ENCODE data around the gene CCR3.
"Not testable (repeated sequence)": the region's sequence is repeated elsewhere in the genome, so short reads cannot be mapped to it uniquely, and the experiment has no call there.

CCR3 gene

DNA sequence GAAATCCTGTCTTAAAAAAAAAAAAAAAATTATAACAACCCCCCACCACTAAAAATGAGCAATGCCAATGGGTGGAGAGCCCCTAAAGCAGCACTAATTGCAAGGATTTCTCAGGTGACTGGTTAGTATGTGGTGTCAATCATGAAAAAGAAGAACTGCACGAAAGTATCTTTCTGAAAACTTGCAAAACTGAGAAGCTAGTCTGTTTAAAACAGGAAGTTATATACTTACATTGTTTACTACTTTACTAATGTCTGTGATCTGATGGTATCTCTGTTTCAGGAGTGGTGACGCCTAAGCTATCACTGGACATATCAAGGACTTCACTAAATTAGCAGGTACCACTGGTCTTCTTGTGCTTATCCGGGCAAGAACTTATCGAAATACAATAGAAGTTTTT lies at the start of gene CCR3:
Gene CCR3, plus strand, starts transcription at position 341 of the 400 bp plus-strand sequence. CDS start 22,699 bp downstream, outside the sequence.
- DNase-seq (ENCODE audit: low spot score), result no peak

- DNase-seq (ENCODE audit: low spot score), result no peak
These were observed 49.3 kb upstream of the CCR3 start for GRCh38 chr3:46192939-46193338.

DNA sequence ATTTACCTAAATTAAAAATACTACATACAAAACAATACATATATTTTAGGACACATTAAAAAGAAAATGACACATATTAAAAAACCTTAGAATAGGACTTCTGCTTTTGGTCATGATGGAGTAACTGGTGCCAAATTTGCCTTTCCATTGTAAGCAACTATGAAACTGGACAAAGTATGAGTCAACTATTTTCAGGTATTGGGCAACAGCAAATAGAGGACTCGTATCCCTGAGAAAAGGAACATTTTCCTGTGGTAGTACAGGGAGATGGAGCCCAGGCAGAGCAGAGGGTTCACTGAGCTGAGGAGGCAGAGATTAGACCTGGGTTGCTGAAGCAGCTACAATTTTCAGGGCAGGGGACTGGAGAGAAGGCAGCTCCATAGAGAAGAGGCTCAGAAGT lies 48.8 kb upstream of the CCR3 start:
- no peak for DNase-seq (ENCODE audit: low spot score)

DNA sequence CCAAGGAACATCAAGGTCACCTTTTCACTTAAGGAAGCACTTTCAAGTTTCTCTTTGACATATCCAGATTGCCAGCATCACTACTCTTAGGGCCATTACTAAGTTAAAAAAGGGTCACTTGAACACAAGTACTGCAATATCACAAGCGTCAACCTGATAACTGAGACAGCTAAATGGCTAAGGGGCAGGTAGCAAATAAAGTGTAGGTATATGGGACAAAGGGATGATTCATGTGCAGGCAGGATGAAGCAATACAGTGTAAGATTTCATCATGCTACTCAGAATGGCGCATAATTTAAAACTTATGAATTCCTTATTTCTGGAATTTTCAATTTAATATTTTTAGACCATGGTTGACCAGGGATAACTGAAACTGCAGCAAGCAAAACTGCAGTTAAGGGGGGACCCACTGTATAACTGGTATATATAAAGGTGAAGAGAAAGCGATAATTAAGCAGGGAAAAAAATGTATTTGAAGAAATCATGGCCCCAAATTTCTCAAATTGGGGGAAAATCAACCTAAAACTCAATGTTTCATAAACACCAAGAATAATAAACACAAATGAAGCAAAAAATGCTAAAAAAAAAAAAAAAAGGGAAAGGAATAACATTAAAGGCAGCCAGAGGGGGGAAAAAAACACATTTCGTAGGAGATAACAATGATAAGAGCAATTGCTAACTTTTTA lies 47.2 kb upstream of the CCR3 start:
- no peak for DNase-seq (ENCODE audit: low spot score)

DNA sequence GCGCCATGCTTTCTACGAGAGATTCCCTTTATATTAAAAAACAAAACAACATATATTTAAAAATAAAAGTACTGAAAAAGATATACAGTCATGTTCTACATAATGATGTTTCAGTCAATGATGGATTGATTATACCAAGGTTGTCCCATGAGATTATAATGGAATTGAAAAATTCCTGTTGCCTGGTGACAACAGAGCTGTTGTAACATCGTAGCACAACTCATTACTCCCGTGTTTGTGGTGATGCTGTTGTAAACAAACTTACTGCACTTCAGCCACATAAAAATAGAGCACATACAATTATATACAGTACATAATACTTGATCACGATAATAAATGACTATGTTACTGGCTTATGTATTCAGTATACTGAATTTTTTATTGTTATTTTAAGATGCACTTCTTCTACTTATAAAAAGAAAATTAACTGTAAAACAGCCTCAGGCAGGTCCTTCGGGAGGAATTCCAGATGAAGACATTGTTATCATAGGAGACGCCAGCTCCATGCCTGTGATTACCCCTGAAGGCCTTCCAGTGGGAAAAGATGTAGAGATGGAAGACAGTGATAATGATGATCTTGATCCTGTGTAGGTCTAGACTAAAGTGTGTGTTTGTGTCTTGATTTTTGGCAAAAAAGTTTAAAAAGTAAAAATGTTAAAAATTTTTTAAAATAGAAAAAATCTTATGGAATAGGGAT lies 45.9 kb upstream of the CCR3 start:
- no peak for DNase-seq (ENCODE audit: low spot score)

GRCh38 chr3:46200211-46200610 lies 42.0 kb upstream of the CCR3 start:
- DNase-seq (ENCODE audit: low spot score), result no peak

- no peak for DNase-seq (ENCODE audit: low spot score)
These were observed 41.5 kb upstream of the CCR3 start for GRCh38 chr3:46200790-46201189.

- no peak for DNase-seq (ENCODE audit: low spot score)
These were observed 39.7 kb upstream of the CCR3 start for GRCh38 chr3:46202535-46202934.

DNA sequence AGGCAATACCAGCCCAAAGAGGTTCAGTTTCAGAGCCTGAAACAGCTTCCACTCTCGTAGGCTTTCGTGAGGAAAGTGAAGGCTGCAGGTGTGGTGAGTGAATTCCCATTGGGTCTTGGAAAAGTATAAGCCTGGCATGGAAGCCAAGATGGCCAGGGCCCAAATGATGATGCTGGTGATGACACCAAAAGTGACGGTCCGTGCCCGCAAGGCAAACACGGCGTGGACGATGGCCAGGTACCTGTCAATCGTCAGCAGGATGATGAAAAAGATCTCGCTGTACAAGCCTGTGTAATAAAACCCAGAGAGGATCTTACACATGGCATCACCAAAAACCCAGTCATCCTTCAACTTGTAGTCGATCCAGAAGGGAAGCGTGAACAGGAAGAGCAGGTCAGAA lies 38.6 kb upstream of the CCR3 start:
- no peak for DNase-seq (ENCODE audit: low spot score)

- no peak for DNase-seq (ENCODE audit: low spot score)
These were observed 36.8 kb upstream of the CCR3 start for GRCh38 chr3:46205286-46205960.

GRCh38 chr3:46206282-46207015 lies 35.8 kb upstream of the CCR3 start:
- DNase-seq (ENCODE audit: low spot score), result no peak

- DNase-seq (ENCODE audit: low spot score), result not testable (repeated sequence)
These were observed 34.7 kb upstream of the CCR3 start for GRCh38 chr3:46207514-46207913.

GRCh38 chr3:46208167-46208704 lies 34.0 kb upstream of the CCR3 start, which contains the start of gene CCR1:
CCR1 (minus strand) TSS chr3:46208313; CDS start chr3:46204313, 4,000 bp downstream.
- peak; percentile 24 for DNase-seq (ENCODE audit: low spot score)

DNA sequence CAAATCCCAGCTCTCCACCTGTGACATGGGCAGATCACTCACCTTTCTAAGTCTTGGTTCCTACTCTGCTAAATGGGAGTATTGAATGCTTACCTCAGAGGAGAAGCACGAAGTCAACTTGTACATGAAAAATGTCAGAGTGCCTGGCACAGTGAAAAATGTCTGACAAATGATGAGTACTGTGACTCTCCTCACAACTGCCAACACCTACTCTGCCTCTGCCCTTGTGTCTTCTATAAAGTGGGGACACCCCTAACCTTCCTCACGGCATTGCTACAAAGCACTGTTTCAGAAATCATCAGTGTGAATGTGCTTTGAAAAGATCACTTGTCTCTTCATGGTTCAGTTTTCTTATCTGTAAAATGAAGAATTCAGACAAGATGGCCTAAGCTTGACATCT lies 33.2 kb upstream of the CCR3 start:
- no peak for DNase-seq (ENCODE audit: low spot score)

- DNase-seq (ENCODE audit: low spot score), result peak; percentile 32
These were observed 32.4 kb upstream of the CCR3 start for GRCh38 chr3:46209746-46210470.

DNA sequence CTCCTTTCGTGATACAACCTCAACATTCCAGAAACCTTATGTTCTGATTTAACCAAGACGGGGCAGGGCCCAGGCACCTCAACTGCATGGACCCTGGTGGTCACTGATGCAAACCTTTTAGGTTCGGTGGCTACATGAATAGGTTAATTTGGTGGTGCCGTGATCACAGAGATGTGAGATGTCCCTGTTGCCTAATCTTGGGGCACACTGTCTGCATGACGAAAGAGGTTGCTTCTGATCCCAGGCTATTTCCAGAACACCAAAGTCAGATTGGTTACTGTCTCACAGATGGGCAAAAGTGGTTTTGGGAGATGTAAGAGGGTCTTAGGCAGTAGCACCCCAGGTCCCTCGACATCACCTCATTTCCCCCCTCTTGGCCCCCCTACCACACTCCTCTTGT lies 30.2 kb upstream of the CCR3 start:
- no peak for DNase-seq (ENCODE audit: low spot score)

GRCh38 chr3:46213201-46213600 lies 29.1 kb upstream of the CCR3 start:
- DNase-seq (ENCODE audit: low spot score), result no peak

DNA sequence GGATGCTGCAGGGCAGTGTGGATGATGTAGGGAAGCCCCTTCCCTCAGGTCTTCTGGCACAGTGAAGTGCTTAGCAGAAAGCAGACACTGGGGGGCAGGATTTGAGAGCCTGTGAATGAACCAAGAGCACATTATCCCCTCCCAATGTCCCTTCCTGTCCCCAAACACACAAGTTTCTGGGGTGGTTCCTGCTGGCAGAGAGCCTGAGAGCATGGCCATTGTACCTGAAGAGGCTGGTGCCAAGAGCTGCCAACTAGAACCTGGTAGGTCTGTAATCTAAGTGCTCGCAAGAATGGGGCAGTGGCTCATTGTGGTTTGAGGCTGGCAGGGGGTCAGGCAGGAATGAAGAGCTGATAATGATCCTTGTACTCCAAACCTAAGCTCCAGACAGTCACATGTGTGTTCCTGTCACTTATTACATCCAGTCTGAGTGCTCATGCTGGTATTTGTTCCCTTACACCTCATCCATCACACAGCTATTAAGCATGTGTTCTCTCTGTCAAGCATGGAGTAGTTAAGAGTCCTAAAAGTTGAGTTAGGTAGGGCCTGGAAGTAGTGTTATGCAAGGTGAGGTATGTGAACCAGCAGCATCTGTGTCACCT lies 27.4 kb upstream of the CCR3 start:
- DNase-seq (ENCODE audit: low spot score), result no peak

DNA sequence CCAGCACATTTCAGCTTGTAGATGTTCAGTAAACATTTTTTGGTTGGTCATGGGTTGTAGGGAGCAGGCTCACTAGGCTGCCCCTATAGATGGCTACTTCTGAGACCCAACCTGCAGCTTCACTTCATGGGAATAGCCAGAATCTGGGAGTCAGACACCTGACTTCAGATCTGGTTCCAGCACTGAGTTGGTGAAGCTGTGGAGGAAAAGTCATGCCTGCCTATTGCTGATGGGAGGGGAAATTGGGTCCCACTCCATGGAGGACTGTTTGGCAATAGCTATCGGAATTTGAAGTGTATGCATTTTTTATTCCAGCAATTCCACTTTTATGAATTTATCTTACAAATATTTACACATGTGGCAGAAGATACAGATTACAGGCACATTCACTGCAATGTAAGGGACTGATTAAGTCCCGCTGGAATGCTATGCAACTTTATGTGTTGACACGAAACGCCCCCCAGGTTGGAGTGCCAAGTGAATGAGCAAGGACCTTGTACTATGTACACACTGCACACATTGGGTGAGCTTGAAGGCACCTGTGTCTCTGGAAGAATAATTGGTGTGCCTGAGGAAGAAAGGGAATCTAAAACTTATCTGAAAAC lies 26.3 kb upstream of the CCR3 start:
- DNase-seq (ENCODE audit: low spot score), result peak; percentile 36

DNA sequence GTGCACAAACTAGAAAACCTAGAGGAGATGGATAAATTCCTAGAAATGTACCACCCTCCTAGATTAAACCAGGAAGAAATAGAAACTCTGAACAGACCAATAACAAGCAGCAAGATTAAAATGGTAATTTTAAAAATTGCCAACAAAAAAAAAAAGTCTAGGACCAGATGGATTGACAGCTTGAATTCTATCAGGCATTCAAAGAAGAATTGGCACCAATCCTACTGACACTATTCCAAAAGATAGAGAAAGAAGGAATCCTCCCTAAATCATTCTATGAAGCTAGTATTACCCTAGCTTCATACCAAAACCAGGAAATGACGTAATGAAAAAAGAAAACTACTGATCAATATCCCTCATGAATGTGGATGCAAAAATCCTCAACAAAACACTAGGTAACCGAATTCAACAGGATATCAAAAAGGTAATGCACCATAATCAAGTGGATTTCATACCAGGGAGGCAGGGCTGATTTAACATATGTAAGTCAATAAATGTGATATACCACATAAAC lies 24.0 kb upstream of the CCR3 start:
- DNase-seq (ENCODE audit: low spot score), result no peak

Measured in AG08396 (cell line).